ENCODE measurements around the gene B3GNT7. TPM values are rescaled to one million over a fixed set of nuclear protein-coding genes. Genes with fewer than 3 reads are reported as not detected.

The B3GNT7 gene
- total RNA-seq (2021; ENCODE audit: unreplicated experiment) (83.3 TPM), Bru-seq, nascent RNA (percentile 74 among the genes with signal in this experiment), BruChase-seq, experiment 1, labeled RNA remaining after a 2-hour chase (percentile 95 among the genes with signal in this experiment), BruChase-seq, experiment 2, labeled RNA remaining after a 6-hour chase (percentile 91 among the genes with signal in this experiment)
- polyA plus RNA-seq (2012; ENCODE audit: insufficient read length): 85.5 TPM
- long read RNA-seq, transcript B3GNT7-201 (2 exons, 3,706 nt): major isoform, 10 of 68 reads
- long read RNA-seq, partial matches to known transcripts: 52 of 68 reads
- long read RNA-seq, other reads (novel, unspliced or antisense): 6 of 68 reads

DNA sequence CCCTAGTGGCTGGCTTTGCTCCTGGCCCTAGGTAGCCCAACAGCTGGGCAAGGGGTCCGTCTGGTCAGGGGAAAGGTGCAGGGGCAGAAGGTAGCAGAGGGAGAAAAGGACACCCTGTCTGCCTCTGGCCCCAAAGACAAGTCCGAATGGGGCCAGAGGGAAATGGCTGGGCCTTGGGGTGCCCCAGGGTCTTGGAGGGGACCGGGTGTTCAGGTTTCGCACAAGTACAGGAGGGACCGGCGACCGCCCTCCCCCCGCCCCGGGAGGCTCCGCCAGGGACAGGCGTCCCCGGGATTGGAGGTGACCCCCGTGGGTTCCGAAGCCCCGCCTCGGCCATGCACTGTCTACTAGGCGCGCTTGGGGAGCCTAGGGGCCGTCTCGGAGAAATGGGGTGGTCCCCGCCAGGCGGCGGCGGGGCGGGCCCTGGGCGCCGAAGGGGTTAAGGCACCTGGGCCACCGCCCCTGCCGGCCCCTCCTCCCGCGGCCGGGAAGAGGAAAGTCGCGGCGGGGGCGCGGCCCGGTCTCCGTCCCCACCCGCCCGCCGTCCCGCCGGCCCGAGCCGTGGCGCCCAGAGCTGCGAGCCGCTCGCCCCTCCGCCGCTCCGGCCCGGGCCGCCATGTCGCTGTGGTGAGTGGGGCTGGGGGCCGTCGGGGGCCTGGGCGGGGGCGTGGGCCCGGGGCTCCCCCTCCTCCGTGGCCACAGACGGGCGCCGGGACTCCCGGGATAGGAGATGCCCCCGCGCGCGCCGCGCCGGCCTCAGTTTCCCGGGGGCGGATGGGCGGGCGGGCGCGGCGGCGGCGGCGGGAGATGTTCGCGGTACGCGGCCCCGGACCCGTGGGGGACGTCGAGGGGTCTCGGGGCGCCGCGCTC, at the start of gene B3GNT7:
Gene B3GNT7 (plus strand): TSS at position 523 of the 870 bp plus-strand sequence. CDS start 94 bp downstream, at position 617.
- intact Hi-C loops (cut with micrococcal nuclease; ENCODE audit: unreplicated experiment) (loop anchor here (5.0 kb wide), 1 partner anchor 33 kb away; no protein-coding TSS in a partner anchor), in situ Hi-C loops (cut with HindIII; ENCODE audit: low pct_unique_long_range_greater_than_20kb, low sequenced_read_pairs) (no loop called here)
- Histone ChIP-seq H3K4me1 (ENCODE audit: control insufficient read depth, insufficient read depth, low read length) (peaks cover 61% of the 10 kb centered on the region), H3K36me3 (ENCODE audit: control insufficient read depth, insufficient read depth, low read length) (no peaks in the 10 kb centered on the region), H3K27me3 (ENCODE audit: control insufficient read depth, insufficient read depth, low read length) (no peaks in the 10 kb centered on the region), H3K9me3 (ENCODE audit: control insufficient read depth, insufficient read depth, low read depth, low read length) (no peaks in the 10 kb centered on the region), H3K4me3 (ENCODE audit: low read depth in 2 of 2, low read length in 2 of 2) (peak within 1 kb of the TSS; percentile 53 to 85), H3K27ac (ENCODE audit: low read length) (peak within 1 kb of the TSS; percentile 91)
- ChIA-PET CTCF (interaction anchor here (0.6 to 1.0 kb wide), 2 partner anchors 14 to 22 kb away, joined by 3 read pairs; no protein-coding TSS in a partner anchor), POLR2A (interaction anchor here (0.5 kb wide), 1 partner anchor 68 kb away, joined by 6 read pairs; no protein-coding TSS in a partner anchor)
- ATAC-seq: peak; percentile 39
- no TSS peak for BruUV-seq (replicated peaks)
- peak; percentile 61; the same call in 1 of the 2 replicates for TF ChIP-seq SIN3A (IDR thresholded peaks at IDR 0.05; ENCODE audit: borderline replicate concordance, insufficient read depth, low read depth, low read length)
- TF ChIP-seq, protein P1, sequence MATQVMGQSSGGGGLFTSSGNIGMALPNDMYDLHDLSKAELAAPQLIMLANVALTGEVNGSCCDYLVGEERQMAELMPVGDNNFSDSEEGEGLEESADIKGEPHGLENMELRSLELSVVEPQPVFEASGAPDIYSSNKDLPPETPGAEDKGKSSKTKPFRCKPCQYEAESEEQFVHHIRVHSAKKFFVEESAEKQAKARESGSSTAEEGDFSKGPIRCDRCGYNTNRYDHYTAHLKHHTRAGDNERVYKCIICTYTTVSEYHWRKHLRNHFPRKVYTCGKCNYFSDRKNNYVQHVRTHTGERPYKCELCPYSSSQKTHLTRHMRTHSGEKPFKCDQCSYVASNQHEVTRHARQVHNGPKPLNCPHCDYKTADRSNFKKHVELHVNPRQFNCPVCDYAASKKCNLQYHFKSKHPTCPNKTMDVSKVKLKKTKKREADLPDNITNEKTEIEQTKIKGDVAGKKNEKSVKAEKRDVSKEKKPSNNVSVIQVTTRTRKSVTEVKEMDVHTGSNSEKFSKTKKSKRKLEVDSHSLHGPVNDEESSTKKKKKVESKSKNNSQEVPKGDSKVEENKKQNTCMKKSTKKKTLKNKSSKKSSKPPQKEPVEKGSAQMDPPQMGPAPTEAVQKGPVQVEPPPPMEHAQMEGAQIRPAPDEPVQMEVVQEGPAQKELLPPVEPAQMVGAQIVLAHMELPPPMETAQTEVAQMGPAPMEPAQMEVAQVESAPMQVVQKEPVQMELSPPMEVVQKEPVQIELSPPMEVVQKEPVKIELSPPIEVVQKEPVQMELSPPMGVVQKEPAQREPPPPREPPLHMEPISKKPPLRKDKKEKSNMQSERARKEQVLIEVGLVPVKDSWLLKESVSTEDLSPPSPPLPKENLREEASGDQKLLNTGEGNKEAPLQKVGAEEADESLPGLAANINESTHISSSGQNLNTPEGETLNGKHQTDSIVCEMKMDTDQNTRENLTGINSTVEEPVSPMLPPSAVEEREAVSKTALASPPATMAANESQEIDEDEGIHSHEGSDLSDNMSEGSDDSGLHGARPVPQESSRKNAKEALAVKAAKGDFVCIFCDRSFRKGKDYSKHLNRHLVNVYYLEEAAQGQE (IDR thresholded peaks at IDR 0.05; ENCODE audit: insufficient read depth in 1 of 2, low read depth in 2 of 2, low read length in 1 of 2): no peak
- DNase-seq (ENCODE audit: low read depth, low spot score): no peak

DNA sequence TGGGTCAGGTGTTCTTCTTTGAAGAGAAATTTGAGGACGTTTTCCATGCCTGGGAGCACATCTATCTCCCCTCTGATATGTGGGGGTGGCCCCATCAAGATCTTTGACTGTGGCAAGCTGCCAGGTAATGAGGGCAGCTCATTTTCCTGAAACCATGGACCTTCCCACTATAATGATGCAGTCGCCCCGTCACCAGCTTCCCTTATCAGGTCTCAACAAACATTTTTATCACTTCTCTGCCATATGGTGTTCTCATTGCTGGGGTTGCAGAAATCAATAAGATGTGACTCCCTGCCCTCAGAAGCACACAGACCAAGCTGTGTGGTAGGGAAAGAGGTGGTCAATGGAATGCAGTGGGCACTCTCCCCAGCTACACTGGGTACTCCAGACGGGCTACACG, 48.4 kb upstream of the B3GNT7 start:
- Histone ChIP-seq H3K4me3 (ENCODE audit: low read depth in 2 of 2, low read length in 2 of 2) (no peak overlapping the region), H3K9me3 (ENCODE audit: control insufficient read depth, insufficient read depth, low read depth, low read length) (no peaks in the 10 kb centered on the region), H3K27ac (ENCODE audit: low read length) (no peak overlapping the region), H3K27me3 (ENCODE audit: control insufficient read depth, insufficient read depth, low read length) (no peaks in the 10 kb centered on the region), H3K4me1 (ENCODE audit: control insufficient read depth, insufficient read depth, low read length) (no peaks in the 10 kb centered on the region), H3K36me3 (ENCODE audit: control insufficient read depth, insufficient read depth, low read length) (no peaks in the 10 kb centered on the region)
- POLR2A ChIA-PET: interaction anchor here (0.6 kb wide), 3 partner anchors 9 to 21 kb away, joined by 3 to 5 read pairs (median 5); no protein-coding TSS in a partner anchor
- ATAC-seq (no peak), DNase-seq (ENCODE audit: low read depth, low spot score) (no peak)
- in situ Hi-C loops (cut with HindIII; ENCODE audit: low pct_unique_long_range_greater_than_20kb, low sequenced_read_pairs): no loop called here
- no peak for TF ChIP-seq SIN3A (IDR thresholded peaks at IDR 0.05; ENCODE audit: borderline replicate concordance, insufficient read depth, low read depth, low read length)
- TF ChIP-seq POLR2AphosphoS5 (IDR thresholded peaks at IDR 0.05; ENCODE audit: low read depth, low read length): no peak
- TF ChIP-seq, protein P2, sequence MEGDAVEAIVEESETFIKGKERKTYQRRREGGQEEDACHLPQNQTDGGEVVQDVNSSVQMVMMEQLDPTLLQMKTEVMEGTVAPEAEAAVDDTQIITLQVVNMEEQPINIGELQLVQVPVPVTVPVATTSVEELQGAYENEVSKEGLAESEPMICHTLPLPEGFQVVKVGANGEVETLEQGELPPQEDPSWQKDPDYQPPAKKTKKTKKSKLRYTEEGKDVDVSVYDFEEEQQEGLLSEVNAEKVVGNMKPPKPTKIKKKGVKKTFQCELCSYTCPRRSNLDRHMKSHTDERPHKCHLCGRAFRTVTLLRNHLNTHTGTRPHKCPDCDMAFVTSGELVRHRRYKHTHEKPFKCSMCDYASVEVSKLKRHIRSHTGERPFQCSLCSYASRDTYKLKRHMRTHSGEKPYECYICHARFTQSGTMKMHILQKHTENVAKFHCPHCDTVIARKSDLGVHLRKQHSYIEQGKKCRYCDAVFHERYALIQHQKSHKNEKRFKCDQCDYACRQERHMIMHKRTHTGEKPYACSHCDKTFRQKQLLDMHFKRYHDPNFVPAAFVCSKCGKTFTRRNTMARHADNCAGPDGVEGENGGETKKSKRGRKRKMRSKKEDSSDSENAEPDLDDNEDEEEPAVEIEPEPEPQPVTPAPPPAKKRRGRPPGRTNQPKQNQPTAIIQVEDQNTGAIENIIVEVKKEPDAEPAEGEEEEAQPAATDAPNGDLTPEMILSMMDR (IDR thresholded peaks at IDR 0.05): no peak
- TF ChIP-seq, protein P1 (IDR thresholded peaks at IDR 0.05; ENCODE audit: insufficient read depth in 1 of 2, low read depth in 2 of 2, low read length in 1 of 2): no peak
- no peak for TF ChIP-seq TCF7L2 (IDR thresholded peaks at IDR 0.05; ENCODE audit: low read depth, low read length)
- CTCF ChIA-PET: no interaction called here
- BruUV-seq (replicated peaks): no TSS peak
- intact Hi-C loops (cut with micrococcal nuclease; ENCODE audit: unreplicated experiment): no loop called here

Data from Panc1 (cell line).